NCI-H748 (cell line): ENCODE measurements around the gene SLC29A2.

Experiments used
- DNase-seq: peaks from one replicate; lab custom pipeline; 2025; ENCODE audit not compliant: unreplicated experiment; lab: John Stamatoyannopoulos, UW

SLC29A2 gene

GRCh38 chr11:66371627-66372415, at the start of gene SLC29A2:
Gene SLC29A2 (minus strand): TSS chr11:66371760. CDS start chr11:66371591, 169 bp downstream.
- DNase-seq, result peak; percentile 97

DNA sequence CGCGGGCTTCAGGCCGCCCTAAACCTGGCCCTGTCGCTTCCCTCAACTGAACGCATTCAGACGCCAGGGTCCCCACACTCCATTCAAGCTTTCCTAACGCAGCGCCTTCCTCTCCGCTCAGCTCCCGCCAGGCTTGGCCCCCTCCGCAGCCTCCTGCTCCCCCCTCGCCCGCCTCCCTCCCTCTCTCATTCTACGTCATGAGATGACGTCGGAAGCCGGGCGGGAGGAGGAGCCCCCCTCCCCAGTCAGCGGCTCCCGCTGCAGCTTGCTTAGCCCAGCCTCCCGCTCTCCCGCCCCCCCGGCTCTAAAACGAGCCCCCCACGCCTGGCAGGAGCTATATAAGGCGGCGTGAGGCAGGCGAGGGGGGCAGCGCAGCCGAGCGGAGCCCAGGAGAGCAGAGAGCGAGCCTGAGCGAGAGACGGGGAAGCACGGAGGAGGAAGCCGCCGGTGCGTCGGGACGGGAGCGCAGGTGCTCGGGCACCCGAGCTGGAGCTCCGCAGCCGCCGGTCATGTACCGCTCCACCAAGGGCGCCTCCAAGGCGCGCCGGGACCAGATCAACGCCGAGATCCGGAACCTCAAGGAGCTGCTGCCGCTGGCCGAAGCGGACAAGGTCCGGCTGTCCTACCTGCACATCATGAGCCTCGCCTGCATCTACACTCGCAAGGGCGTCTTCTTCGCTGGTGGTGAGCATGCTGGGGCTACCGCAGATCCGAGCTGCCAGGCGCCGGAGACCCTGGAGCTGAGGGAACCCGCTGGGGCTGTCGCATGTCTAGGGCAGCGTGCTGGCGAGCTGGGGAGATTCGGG, 49.3 kb upstream of the SLC29A2 start, which contains the start of gene NPAS4:
Gene NPAS4 (plus strand): TSS at position 365 of the 806 bp plus-strand sequence. CDS start 145 bp downstream, at position 510.
- peak; percentile 92 for DNase-seq

DNA sequence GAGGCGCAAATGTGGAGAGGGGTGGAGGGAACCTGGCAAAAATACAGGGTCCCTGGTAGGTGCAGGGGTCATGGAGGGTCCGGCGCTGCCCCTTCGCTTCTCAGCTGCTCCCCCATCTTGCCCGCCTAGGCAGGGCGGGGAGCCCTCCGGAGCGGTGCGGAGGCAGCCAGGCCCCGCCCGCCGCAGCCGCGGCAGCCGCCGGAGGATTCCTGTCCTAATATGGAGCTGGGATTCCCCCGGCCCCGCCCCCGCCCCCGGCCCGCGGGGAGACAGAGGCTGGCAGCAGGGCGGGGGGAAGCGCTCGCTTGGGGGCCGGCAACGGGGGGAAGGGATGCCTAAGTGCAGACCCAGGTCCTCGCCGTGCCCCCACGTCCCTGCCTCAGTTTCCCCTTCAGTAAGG, 48.3 kb upstream of the SLC29A2 start:
- peak; percentile 70 for DNase-seq

GRCh38 chr11:66418986-66419308, 47.4 kb upstream of the SLC29A2 start:
- no peak for DNase-seq

DNA sequence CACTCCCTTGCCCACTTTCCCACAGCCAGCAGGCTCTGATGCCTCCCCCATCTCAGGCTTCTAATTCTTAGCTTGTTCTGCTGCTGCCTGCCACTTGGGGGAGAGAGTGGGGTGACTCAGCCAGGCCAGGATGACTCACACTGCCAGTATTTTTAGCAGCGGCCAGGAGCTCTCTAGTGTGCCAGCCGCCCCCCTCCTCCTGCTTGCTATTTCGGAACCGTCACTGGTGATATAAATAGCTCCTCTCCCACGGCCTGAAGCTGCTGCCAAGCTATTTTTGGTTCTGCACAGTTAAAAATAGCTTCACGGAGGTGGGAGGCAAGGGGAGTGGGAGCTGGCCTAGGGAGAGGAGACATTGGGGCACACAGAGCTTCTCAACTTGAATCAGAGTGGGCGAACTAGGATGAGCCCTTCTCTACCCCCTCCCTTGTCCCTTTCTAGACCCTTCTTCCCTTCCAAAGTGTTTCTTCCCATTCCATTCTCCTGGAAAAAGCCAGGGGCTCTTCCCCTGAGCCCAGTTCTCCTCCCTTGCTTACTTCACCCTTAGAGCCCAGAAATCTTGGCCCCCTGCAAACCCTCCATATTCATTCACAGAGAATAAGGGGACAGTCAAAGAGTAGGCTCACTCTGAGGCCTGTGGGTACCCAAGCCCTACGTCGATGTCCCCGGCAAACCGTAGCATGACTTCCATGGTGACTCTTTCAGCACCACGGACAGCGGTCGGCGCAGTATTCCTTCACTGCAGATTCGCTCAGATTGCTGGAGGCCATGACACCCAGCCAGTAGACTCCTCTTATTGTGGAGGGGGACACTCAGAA, 46.8 kb upstream of the SLC29A2 start:
- peak; percentile 31 for DNase-seq

- no peak for DNase-seq
These were observed 45.4 kb upstream of the SLC29A2 start for GRCh38 chr11:66417000-66417399.

GRCh38 chr11:66415423-66415822, 43.9 kb upstream of the SLC29A2 start:
- DNase-seq, result no peak

DNA sequence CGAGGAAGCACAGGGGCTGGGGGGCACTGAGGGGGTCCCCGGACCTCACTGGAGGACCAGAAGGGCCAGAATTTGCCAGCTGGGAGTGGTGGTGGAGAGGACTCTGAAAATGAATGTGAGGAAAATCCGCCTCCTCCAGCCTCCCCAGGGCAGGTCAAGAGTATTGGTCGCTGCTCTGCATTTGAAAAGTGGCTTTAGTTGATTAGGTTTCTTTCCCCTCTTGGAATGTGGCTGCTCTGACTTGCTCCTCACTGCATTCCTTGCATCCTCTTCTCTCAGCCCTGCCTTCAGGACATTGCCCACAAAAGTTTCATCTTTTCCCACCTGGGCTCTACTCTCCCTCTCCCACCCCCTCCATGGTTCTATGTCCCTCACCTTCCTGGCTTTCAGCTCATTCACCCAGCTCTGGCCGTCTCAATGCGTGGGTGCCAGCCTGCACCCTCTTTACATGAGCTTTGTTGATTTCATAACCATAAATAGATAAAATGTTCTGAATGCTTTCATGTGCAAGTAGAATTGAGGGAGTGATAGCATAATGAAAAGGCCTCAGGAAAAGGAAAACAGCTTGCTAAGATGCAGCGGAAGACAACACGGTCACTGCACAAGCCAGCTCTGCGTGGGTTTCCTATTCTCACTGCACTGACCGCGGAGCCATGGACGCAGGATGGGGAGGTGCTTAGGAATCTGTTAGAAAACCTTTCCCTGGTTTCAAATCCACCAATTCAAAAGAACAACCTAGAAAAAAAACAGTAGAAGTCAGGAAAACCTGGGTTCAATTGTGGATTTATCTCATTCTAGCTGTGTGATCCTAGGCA, 42.8 kb upstream of the SLC29A2 start:
- DNase-seq, result no peak

DNA sequence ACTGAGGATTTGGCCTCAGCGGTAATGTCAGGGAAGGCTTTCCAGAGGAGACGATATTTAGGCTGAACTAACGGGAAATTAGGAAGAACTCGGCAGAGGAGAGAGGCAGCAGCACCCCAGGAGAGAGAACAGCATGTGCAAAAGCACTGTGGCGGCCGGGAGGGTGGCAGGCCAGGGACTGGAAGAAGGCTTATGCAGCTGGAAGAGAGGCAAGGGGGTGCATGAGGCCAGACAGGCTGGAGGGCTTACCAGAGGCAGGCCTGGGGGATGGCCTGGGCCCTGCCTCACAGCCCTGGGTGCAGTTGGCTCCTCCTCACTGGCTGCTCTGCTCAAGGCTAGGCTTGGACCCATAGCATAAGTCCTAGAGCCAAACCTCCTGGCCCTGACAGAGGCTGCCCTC, 41.6 kb upstream of the SLC29A2 start:
- DNase-seq, result no peak

GRCh38 chr11:66412110-66412509, 40.5 kb upstream of the SLC29A2 start:
- no peak for DNase-seq

DNA sequence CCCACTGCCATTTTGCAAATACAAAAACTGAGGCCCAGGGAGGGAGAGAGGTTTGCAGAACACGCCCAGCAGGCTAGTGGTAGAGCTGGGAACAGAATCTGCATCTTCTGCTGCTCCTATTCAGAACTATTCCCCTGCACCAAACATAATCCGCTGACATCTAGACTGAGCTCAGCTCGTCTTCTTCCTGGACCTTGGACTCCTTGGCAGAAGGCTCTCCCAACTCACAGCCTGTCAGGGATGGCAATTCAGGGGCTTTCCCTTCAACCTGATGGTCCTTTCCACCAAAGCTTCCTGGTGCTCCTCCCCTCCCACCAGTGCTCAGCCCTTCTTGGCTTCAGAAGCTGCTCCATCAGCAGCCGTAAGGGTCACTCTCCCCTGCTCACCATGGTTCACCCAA, 39.8 kb upstream of the SLC29A2 start:
- no peak for DNase-seq

- DNase-seq, result no peak
These were observed 38.6 kb upstream of the SLC29A2 start for GRCh38 chr11:66410191-66410590.

DNA sequence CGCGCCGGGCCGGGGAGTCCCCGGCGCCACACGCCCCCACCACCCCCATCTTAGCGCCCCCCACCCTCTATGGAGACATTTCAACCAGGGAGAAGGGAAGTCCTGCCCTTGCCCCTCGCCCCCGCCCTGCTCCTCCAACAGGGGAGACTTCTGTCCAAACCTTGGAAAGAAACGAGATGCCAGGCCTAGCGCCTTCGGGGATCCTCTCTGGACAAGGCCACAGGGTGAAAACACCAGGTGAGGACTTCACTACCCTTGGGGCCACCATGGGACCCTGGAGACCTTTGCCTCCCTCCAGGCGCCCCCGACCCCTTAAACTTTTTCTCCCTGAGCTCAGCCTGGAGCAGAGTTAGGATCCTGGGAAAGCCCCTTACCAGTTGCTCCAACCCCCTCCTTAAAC, 37.7 kb upstream of the SLC29A2 start:
- no peak for DNase-seq

- peak; percentile 98 for DNase-seq
These were observed 37.1 kb upstream of the SLC29A2 start for GRCh38 chr11:66408488-66409214.

DNA sequence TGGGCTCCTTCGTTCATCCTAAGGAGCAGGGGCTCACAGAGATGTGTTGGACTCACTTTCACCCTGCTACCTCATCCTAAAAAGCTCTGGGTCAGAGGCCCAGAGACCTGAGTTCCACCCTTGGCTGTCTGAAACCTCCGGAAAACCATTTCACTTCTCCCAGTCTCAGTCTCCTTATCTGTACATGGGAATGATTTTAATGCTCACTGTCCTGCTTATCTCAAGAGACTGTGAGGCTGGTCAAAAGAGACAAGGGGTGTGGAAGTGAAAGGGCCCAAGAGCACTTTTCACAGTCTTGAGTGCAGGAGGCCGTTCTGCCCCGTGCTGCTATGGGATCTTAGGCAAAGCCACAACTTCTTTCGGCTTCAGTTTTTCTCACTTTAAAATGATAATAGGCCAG, 36.1 kb upstream of the SLC29A2 start:
- DNase-seq, result no peak

GRCh38 chr11:66393954-66394353, 22.4 kb upstream of the SLC29A2 start:
- no peak for DNase-seq

- no peak for DNase-seq
These were observed 19.8 kb upstream of the SLC29A2 start for GRCh38 chr11:66391322-66391721.

DNA sequence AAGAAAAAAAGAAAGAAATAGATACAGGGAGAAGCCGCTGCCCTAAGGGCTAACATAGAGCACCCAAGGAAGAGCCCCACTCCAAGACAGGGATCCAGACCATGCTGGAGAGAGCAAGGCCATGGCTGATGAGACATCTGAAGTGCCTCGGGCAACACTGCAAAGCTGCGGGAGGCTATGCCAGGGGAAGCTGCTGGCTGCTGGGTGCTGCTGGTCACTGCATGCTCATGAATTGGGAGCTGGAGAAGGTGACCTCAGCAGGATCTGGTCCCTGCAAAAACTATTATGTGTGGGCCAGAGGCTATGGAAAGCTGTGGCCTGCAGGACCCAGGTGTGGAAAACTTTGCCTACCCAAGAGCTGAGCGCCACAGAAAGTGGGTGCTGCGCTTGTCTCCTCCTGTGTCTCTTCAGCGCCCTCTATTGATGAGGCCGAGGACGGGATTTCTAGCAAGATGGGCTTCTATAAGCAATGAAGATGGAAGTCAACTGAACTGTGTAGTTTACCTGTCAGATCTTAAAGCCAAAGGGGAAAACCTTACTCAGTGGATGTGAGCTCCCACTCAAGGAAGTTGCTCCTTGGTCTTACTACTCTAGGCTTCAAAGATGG, 17.3 kb upstream of the SLC29A2 start:
- DNase-seq, result peak; percentile 82
